Astrocyte of the spinal cord (primary cell): ENCODE measurements around the gene MYBL2.

Source experiments
- DNase-seq: peaks from one replicate; pipeline ENCODE4 v3.0.0; 2011; ENCODE audit warnings: low read depth, low spot score
- H3K4me3 ChIP-seq: 2 replicates; pipeline ENCODE4 v1.5.1; 2011; ENCODE audit warnings: low read depth, mild to moderate bottlenecking, low read length, moderate library complexity
- CTCF ChIP-seq: IDR thresholded peaks from 2 replicates; pipeline ENCODE4 v1.5.1; 2012; ENCODE audit warnings: low read depth, mild to moderate bottlenecking, low read length, inconsistent platforms
- in situ Hi-C: cut with HindIII; loops from 2 replicates; pipeline ENCODE4 v1.10.0; 2017; ENCODE audit warnings: low sequenced_read_pairs

MYBL2 gene

GRCh38 chr20:43731469-43731868 is 64.6 kb downstream of the MYBL2 start:
- peak; percentile 75 for DNase-seq
- in situ Hi-C loops, result no loop called here
- no peak overlapping the region for H3K4me3 ChIP-seq
- TF ChIP-seq CTCF, result no peak

GRCh38 chr20:43731927-43732326 is 65.0 kb downstream of the MYBL2 start:
- no peak for TF ChIP-seq CTCF
- in situ Hi-C loops, result no loop called here
- no peak for DNase-seq
- H3K4me3 ChIP-seq, result no peak overlapping the region

- DNase-seq, result no peak
- TF ChIP-seq CTCF, result no peak
- H3K4me3 ChIP-seq, result no peak overlapping the region
- in situ Hi-C loops, result no loop called here
Observed at GRCh38 chr20:43736588-43737158, 69.8 kb downstream of the MYBL2 start.

- H3K4me3 ChIP-seq, result no peak overlapping the region
- DNase-seq, result no peak
- TF ChIP-seq CTCF, result no peak
- in situ Hi-C loops, result no loop called here
Observed at GRCh38 chr20:43737925-43738324, 71.0 kb downstream of the MYBL2 start.

GRCh38 chr20:43739148-43739749 is 72.3 kb downstream of the MYBL2 start:
- in situ Hi-C loops, result no loop called here

GRCh38 chr20:43740642-43741041 is 73.7 kb downstream of the MYBL2 start:
- TF ChIP-seq CTCF, result no peak
- DNase-seq, result no peak
- in situ Hi-C loops, result no loop called here
- H3K4me3 ChIP-seq, result no peak overlapping the region

More at GRCh38 chr20:43739148-43739749, 72.3 kb downstream of the MYBL2 start:
- no peak for DNase-seq
- no peak for TF ChIP-seq CTCF
- H3K4me3 ChIP-seq, result no peak overlapping the region
